Neural cell (in vitro differentiated cells): Measurements from ENCODE around the gene MUC21. TPM values are rescaled to one million over a fixed set of nuclear protein-coding genes. Genes with fewer than 3 reads are reported as not detected.
"Not testable (repeated sequence)": the region's sequence is repeated elsewhere in the genome, so short reads cannot be mapped to it uniquely, and the experiment has no call there.

ENCODE experiments used
- H2AFZ ChIP-seq: fragments of 200-600, 300-800 bp; sonication (generic), shearing (Covaris generic); 2 replicates; pipeline ENCODE4 v1.6.0; 2014; ENCODE audit warnings: low read depth, mild to moderate bottlenecking, antibody characterized with exemption, low read length, moderate library complexity
- H3F3A ChIP-seq: fragments of 200-600 bp; shearing (Covaris generic); 2 replicates; pipeline ENCODE4 v1.6.1; 2016; ENCODE audit warnings: mild to moderate bottlenecking, moderate library complexity, mixed read lengths, antibody characterized with exemption, low read length; ENCODE audit not compliant: insufficient read depth, poor library complexity, severe bottlenecking
- H3K27ac ChIP-seq: fragments of 200-600, 300-800 bp; sonication (generic), shearing (Covaris generic); 2 replicates; pipeline ENCODE4 v1.5.1; 2014; ENCODE audit warnings: mild to moderate bottlenecking, low read length, moderate library complexity
- H3K27me3 ChIP-seq: fragments of 300-800, 200-600 bp; sonication (generic), shearing (Covaris generic); 2 replicates; pipeline ENCODE4 v1.6.0; 2014; ENCODE audit warnings: mild to moderate bottlenecking, low read depth, low read length, moderate library complexity; ENCODE audit not compliant: insufficient read depth
- H3K36me3 ChIP-seq: fragments of 300-800, 200-600 bp; sonication (generic), shearing (Covaris generic); 2 replicates; pipeline ENCODE4 v1.5.1; 2014; ENCODE audit warnings: mild to moderate bottlenecking, antibody characterized with exemption, low read length, moderate library complexity; ENCODE audit not compliant: insufficient read depth
- H3K4me2 ChIP-seq: fragments of 300-800, 200-600 bp; sonication (generic), shearing (Covaris generic); 2 replicates; pipeline ENCODE4 v1.6.0; 2014; ENCODE audit warnings: mild to moderate bottlenecking, low read length
- H3K4me3 ChIP-seq: fragments of 300-800, 200-600 bp; sonication (generic), shearing (Covaris generic); 2 replicates; pipeline ENCODE4 v1.5.1; 2014; ENCODE audit warnings: mild to moderate bottlenecking, low read length, moderate library complexity
- H3K79me2 ChIP-seq: fragments of 200-600 bp; shearing (Covaris generic); replicated peaks from 2 replicates; pipeline ENCODE4 v1.6.0; 2014; ENCODE audit warnings: mild to moderate bottlenecking, low read length, moderate library complexity; ENCODE audit not compliant: insufficient read depth
- H3K9ac ChIP-seq: fragments of 300-800, 200-600 bp; sonication (generic), shearing (Covaris generic); 2 replicates; pipeline ENCODE4 v1.6.1; 2016; ENCODE audit warnings: mild to moderate bottlenecking, low read length, mixed read lengths
- H3K9me2 ChIP-seq: fragments of 200-600 bp; shearing (Covaris generic); 2 replicates; pipeline ENCODE4 v1.6.1; 2016; ENCODE audit warnings: mild to moderate bottlenecking, low read length, mixed read lengths; ENCODE audit not compliant: insufficient read depth
- H3K9me3 ChIP-seq: fragments of 200-600, 300-800 bp; sonication (generic), shearing (Covaris generic); 2 replicates; pipeline ENCODE4 v1.6.1; 2016; ENCODE audit warnings: mild to moderate bottlenecking, mixed run types, low read length, moderate library complexity, mixed read lengths
- H4K20me1 ChIP-seq: fragments of 200-600 bp; shearing (Covaris generic); 2 replicates; pipeline ENCODE4 v1.6.1; 2016; ENCODE audit warnings: mild to moderate bottlenecking, mixed run types; ENCODE audit not compliant: insufficient read depth
- EP300 ChIP-seq: fragments of 450-650 bp; conservative IDR thresholded peaks from 2 replicates; pipeline ENCODE4 v1.6.1; 2014; ENCODE audit warnings: antibody characterized with exemption, mild to moderate bottlenecking, moderate library complexity; ENCODE audit not compliant: poor library complexity, severe bottlenecking
- EZH2 ChIP-seq: fragments of 200-600, 300-800 bp; shearing (Covaris generic), sonication (generic); IDR thresholded peaks from 2 replicates; pipeline ENCODE4 v1.6.1; 2014; ENCODE audit warnings: antibody characterized with exemption, low read length, borderline replicate concordance, mild to moderate bottlenecking; ENCODE audit not compliant: insufficient read depth, poor library complexity, severe bottlenecking
- MXI1 ChIP-seq: fragments of 450-650 bp; conservative IDR thresholded peaks from 2 replicates; pipeline ENCODE4 v1.6.1; 2014; ENCODE audit warnings: antibody characterized with exemption, mild to moderate bottlenecking; ENCODE audit not compliant: poor library complexity, severe bottlenecking
- POLR2AphosphoS5 ChIP-seq: IDR thresholded peaks from 2 replicates; pipeline ENCODE4 v1.6.1; 2012
- RAD21 ChIP-seq: fragments of 450-650 bp; conservative IDR thresholded peaks from 2 replicates; pipeline ENCODE4 v1.6.1; 2014; ENCODE audit warnings: antibody characterized with exemption, mild to moderate bottlenecking, moderate library complexity
- SMC3 ChIP-seq: fragments of 450-650 bp; conservative IDR thresholded peaks from 2 replicates; pipeline ENCODE4 v1.6.1; 2014; ENCODE audit warnings: antibody characterized with exemption, mild to moderate bottlenecking, moderate library complexity; ENCODE audit not compliant: poor library complexity
- TAF1 ChIP-seq: IDR thresholded peaks from 2 replicates; pipeline ENCODE4 v1.6.1; 2012; ENCODE audit warnings: low read depth
- polyA plus RNA-seq: library from polyadenylated mRNA; depleted of rRNA; stranded (reverse); fragments of >200 nt; gene quantifications from 2 replicates; pipeline ENCODE4 v1.2.3, GENCODE V29; 2014
- TF ChIP-seq, protein P1 (sequence below): IDR thresholded peaks from 2 replicates; pipeline ENCODE4 v1.6.1; 2012; ENCODE audit warnings: borderline replicate concordance
- TF ChIP-seq, protein P2 (sequence below): fragments of 450-650 bp; IDR thresholded peaks from 2 replicates; pipeline ENCODE4 v1.5.1; 2014; ENCODE audit warnings: antibody characterized with exemption, mild to moderate bottlenecking, moderate library complexity; ENCODE audit not compliant: poor library complexity, severe bottlenecking

Gene MUC21
- polyA plus RNA-seq, 1 donor from 2014 or later: not detected

DNA sequence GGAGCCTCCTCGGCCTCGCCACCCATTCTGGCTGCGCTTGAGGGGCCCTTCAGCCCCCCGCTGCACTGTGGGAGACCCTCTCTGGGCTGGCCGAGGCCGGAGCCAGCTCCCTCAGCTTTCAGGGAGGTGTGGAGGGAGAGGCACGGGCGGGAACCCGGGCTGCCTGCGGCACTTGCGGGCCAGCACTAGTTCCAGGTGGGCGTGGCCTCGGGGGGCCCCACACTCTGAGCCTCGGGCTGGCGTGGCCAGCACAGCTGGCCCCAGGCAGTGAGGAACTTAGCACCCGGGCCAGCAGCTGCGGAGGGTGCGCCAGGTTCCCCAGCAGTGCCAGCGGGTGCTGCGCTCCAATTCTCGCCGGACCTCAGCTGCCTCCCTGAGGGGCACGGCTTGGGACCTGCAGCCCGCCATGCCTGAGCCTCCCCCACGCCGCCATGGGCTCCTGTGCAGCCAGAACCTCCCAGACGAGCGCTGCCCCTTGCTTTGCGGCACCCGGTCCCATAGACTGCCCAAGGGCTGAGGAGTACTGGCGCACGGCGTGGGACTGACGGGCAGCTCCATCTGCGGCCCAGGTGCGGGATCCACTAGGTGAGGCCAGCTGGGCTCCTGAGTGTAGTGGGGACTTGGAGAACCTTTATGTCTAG, 33.3 kb downstream of the MUC21 start:
- no peaks in the 10 kb centered on the region for H3K9me2 ChIP-seq
- no peak for TF ChIP-seq MXI1
- no peak for TF ChIP-seq TAF1
- TF ChIP-seq, protein P1, sequence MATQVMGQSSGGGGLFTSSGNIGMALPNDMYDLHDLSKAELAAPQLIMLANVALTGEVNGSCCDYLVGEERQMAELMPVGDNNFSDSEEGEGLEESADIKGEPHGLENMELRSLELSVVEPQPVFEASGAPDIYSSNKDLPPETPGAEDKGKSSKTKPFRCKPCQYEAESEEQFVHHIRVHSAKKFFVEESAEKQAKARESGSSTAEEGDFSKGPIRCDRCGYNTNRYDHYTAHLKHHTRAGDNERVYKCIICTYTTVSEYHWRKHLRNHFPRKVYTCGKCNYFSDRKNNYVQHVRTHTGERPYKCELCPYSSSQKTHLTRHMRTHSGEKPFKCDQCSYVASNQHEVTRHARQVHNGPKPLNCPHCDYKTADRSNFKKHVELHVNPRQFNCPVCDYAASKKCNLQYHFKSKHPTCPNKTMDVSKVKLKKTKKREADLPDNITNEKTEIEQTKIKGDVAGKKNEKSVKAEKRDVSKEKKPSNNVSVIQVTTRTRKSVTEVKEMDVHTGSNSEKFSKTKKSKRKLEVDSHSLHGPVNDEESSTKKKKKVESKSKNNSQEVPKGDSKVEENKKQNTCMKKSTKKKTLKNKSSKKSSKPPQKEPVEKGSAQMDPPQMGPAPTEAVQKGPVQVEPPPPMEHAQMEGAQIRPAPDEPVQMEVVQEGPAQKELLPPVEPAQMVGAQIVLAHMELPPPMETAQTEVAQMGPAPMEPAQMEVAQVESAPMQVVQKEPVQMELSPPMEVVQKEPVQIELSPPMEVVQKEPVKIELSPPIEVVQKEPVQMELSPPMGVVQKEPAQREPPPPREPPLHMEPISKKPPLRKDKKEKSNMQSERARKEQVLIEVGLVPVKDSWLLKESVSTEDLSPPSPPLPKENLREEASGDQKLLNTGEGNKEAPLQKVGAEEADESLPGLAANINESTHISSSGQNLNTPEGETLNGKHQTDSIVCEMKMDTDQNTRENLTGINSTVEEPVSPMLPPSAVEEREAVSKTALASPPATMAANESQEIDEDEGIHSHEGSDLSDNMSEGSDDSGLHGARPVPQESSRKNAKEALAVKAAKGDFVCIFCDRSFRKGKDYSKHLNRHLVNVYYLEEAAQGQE: no peak
- no peak for TF ChIP-seq EZH2
- no peak for TF ChIP-seq RAD21
- TF ChIP-seq, protein P2, sequence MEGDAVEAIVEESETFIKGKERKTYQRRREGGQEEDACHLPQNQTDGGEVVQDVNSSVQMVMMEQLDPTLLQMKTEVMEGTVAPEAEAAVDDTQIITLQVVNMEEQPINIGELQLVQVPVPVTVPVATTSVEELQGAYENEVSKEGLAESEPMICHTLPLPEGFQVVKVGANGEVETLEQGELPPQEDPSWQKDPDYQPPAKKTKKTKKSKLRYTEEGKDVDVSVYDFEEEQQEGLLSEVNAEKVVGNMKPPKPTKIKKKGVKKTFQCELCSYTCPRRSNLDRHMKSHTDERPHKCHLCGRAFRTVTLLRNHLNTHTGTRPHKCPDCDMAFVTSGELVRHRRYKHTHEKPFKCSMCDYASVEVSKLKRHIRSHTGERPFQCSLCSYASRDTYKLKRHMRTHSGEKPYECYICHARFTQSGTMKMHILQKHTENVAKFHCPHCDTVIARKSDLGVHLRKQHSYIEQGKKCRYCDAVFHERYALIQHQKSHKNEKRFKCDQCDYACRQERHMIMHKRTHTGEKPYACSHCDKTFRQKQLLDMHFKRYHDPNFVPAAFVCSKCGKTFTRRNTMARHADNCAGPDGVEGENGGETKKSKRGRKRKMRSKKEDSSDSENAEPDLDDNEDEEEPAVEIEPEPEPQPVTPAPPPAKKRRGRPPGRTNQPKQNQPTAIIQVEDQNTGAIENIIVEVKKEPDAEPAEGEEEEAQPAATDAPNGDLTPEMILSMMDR: no peak
- TF ChIP-seq POLR2AphosphoS5: no peak
- no peak for TF ChIP-seq SMC3
- no peak for TF ChIP-seq EP300
- no peak overlapping the region for H3K9ac ChIP-seq
- no peak overlapping the region for H3K4me3 ChIP-seq
- H3K27ac ChIP-seq: no peak overlapping the region
- H3K9me3 ChIP-seq: no peaks in the 10 kb centered on the region
- H3K4me2 ChIP-seq: no peak overlapping the region
- no peaks in the 10 kb centered on the region for H3K79me2 ChIP-seq
- H3F3A ChIP-seq: no peaks in the 10 kb centered on the region
- H3K27me3 ChIP-seq: no peaks in the 10 kb centered on the region
- no peak overlapping the region for H2AFZ ChIP-seq
- no peaks in the 10 kb centered on the region for H3K36me3 ChIP-seq
- no peaks in the 10 kb centered on the region for H4K20me1 ChIP-seq

DNA sequence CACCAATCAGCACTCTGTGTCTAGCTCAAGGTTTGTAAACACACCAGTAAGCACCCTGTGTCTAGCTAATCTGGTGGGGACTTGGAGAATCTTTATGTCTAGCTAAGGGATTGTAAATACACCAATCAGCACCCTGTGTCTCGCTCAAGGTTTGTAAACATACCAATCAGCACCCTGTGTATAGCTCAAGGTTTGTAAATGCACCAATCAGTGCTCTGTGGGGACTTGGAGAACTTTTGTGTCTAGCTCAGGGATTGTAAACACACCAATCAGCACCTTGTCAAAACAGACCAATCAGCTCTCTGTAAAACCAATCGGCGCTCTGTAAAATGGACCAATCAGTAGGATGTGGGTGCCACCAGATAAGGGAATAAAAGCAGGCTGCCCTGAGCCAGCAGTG, 33.9 kb downstream of the MUC21 start:
- not testable (repeated sequence) for H3F3A ChIP-seq, H3K27me3 ChIP-seq, H3K79me2 ChIP-seq, H4K20me1 ChIP-seq, H3K36me3 ChIP-seq, H3K27ac ChIP-seq, H3K4me3 ChIP-seq, H2AFZ ChIP-seq, H3K9ac ChIP-seq, H3K9me3 ChIP-seq, H3K4me2 ChIP-seq, H3K9me2 ChIP-seq

DNA sequence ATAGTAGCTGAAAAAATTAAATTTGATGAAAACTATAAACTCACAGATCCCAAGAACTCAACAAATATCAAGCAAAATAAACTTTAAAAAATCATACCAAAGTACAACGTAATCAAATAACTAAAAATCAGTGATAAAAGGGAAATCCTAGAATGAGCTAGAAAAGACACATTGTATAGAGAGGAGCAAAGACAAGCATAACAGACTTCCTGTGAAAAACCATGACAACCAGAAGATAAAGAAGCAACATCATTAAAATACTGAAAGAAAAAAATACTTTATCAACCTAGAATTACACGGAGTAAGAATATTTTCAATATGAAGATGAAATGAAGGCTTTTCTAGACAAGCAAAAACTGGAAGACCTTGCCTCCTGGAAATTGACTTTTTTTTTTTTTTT, 36.5 kb downstream of the MUC21 start:
- Histone ChIP-seq H3K9me3 (no peaks in the 10 kb centered on the region), H2AFZ (no peak overlapping the region), H3K4me2 (no peak overlapping the region), H3K79me2 (no peaks in the 10 kb centered on the region), H3K27me3 (no peaks in the 10 kb centered on the region), H3K9me2 (no peaks in the 10 kb centered on the region), H3K4me3 (no peak overlapping the region), H4K20me1 (no peaks in the 10 kb centered on the region), H3K27ac (no peak overlapping the region), H3K9ac (no peak overlapping the region), H3F3A (no peaks in the 10 kb centered on the region), H3K36me3 (no peaks in the 10 kb centered on the region)
- TF ChIP-seq EZH2 (no peak), EP300 (no peak), SMC3 (no peak), POLR2AphosphoS5 (no peak), TAF1 (no peak), MXI1 (no peak), RAD21 (no peak)
- TF ChIP-seq, protein P2: no peak
- TF ChIP-seq, protein P1: no peak
